Measurements from ENCODE around the gene LARGE1. TPM values are rescaled to one million over a fixed set of nuclear protein-coding genes. Genes with fewer than 3 reads are reported as not detected.

Gene LARGE1
- total RNA-seq, 1 donor from 2014 or later: 35.5 TPM

DNA sequence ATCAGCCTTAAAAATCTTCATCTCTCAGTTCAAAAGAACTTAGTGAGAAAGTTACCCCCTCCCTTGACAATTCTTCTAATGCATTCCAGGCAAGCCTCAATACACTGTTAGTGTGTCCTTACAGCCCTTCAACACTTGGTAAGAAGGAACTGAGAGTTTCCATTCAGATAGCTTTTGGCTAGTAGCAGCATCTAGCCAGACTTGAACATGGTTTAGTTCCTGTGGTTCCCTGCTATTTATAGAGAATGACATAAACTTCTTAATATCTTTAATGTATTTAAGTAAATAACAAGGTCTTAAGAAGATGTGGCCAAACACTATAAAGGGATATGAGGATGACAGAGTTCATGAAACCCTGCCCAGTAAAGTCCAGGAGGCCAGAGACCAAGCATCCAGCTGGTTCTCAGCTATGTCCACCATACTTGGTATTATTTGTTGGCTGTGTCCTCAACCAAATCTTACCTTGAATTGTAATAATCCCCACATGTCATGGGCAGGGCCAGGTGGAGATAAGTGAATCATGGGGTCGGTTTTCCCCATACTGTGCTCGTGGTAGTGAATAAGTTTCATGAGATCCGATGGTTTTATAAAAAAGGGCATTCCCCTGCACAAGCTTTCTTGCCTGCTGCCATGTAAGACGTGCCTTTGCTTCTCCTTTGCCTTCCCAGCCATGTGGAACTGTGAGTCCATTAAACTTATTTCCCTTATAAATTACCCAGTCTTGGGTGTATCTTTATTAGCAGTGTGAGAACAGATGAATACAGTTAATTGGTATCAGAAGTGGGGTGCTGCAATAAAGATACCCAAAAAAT lies 132.4 kb downstream of the LARGE1 start:
- FAIRE-seq: no peak
- no peak for DNase-seq (ENCODE audit: low spot score in 2 of 2)

DNA sequence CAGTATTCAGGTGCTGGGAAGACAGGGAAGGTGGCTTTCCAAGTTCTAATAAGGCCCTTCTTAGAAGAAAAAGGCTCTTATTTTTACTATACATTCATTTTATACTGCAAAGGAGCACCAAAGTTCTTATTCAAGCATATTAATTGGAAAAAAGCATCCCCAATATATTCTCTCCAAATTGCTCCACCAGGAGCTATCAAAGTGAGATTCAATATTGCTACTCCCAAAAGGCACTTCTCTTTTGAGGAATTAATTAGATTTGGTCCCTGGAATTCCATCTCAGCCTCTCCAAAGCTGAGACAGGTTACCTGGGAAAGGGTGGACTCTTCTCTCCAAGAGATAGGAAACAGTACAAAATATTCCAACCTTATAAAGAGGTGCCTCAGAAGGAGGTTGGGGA lies 134.1 kb downstream of the LARGE1 start:
- DNase-seq (ENCODE audit: low spot score in 2 of 2) (no peak), FAIRE-seq (no peak)

GRCh38 chr22:33785283-33785968 lies 134.8 kb downstream of the LARGE1 start:
- no peak for FAIRE-seq
- no peak for DNase-seq (ENCODE audit: low spot score in 2 of 2)

- DNase-seq (ENCODE audit: low spot score in 2 of 2) (no peak), FAIRE-seq (no peak)
Observed at GRCh38 chr22:33781411-33781810, 138.9 kb downstream of the LARGE1 start.

DNA sequence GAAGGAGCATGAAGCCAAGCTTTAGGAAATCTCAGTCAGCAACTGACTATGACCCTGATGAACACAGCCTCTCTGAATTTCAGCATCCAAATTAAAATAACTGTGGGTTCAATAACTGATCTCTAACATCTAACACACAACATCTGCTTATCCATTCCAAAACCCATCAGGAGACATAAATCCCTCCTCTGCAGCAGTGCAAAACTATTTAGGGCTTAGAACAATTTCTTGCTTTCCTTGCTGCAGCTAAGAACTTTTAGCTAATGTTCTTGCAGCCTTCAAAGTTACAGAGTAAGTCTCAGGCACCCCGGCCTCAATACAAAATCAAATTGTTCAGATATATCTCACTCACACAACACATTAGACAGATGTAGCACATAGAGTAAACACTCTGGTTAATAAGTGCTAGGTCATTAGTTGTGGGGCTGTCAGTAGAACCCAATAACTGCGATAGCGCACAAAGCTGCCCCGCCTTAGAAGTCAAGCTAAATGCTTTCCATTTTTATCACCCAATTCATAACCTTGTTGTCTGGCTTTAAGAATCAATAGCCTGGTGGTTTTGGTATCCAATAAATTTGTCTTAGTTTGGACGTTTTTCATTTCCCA lies 139.6 kb downstream of the LARGE1 start:
- DNase-seq (ENCODE audit: low spot score in 2 of 2): no peak

DNA sequence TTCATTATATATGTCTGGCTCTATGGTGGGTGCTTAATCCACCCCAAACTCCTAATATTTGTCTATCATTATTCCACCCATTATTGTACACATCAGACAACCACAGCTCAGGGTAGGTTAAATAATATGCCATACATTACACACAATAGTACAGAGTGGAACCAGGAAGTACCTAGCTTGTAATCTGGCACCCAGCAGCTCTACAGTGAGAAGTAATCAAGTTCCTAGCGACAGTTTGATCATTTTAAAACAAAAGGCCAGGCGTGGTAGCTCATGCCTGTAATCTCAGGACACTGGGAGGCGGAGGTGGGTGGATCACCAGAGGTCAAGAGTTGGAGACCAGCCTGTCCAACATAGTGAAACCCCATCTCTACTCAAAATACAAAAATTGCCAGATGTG lies 141.0 kb downstream of the LARGE1 start:
- FAIRE-seq (no peak), DNase-seq (ENCODE audit: low spot score in 2 of 2) (no peak)

More for the DNA sequence above, 139.6 kb downstream of the LARGE1 start:
- FAIRE-seq: no peak

DNA sequence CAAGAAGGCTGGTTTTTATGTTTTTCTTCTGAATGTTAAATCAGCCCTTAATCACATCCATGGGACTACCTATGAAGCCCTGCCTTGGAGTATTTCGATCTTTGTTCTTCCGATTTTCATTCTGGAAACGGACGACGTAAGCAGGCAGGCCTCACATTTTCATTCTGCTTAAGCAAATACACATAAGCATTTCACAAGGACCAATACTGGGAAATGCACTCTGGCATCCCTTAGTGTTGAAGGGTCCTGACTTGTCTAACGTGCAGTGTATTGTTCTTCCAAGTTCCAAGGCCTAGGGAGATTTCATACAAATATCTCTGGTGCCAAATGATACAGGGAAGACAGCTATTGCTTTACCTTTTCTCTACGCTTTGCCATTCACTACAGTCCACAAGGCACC lies 143.8 kb downstream of the LARGE1 start:
- no peak for DNase-seq (ENCODE audit: low spot score in 2 of 2)
- no peak for FAIRE-seq

GRCh38 chr22:33774781-33775180 lies 145.5 kb downstream of the LARGE1 start:
- DNase-seq (ENCODE audit: low spot score in 2 of 2) (no peak), FAIRE-seq (no peak)

DNA sequence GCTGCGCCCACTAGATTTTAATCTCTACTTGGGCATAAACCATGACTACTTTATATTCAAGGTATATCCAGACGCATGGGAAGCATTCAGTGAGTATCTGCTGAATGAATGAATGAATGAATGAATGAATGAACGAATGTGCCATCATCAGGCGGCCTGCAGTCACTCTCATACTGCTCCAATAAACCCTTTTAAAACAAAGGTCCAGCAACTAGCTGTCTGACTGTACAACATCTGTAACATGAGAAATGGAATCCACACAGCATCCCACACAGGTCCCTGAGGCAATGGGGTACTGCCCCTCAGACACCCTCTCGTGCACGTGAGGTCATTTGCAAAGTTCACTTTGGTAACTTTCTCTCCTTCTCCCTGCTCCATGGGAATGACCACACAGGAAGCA lies 147.5 kb downstream of the LARGE1 start:
- no peak for DNase-seq (ENCODE audit: low spot score in 2 of 2)
- no peak for FAIRE-seq

- no peak for DNase-seq (ENCODE audit: low spot score in 2 of 2)
- FAIRE-seq: no peak
Observed at GRCh38 chr22:33771136-33771535, 149.1 kb downstream of the LARGE1 start.

GRCh38 chr22:33770723-33771122 lies 149.6 kb downstream of the LARGE1 start:
- DNase-seq (ENCODE audit: low spot score in 2 of 2) (no peak), FAIRE-seq (no peak)

DNA sequence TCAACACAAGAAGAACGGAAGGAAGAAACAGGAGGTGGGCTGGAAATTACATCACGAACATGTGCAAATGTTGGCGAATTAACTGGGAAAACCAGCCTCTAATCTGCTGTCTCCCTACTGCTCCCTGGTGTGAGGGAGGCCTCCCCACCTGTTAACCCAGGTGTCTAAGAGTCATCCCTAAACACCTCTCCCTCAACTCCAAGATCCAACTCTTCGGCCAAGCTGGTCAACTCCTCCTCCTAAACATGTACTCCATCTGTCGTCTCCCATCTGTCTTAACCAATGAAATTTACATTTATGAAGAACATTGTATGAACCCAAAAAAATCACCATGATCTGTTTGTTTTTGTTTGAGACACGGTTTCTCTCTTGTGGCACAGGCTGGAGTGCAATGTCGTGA lies 154.2 kb downstream of the LARGE1 start:
- FAIRE-seq (no peak), DNase-seq (ENCODE audit: low spot score in 2 of 2) (no peak)

DNA sequence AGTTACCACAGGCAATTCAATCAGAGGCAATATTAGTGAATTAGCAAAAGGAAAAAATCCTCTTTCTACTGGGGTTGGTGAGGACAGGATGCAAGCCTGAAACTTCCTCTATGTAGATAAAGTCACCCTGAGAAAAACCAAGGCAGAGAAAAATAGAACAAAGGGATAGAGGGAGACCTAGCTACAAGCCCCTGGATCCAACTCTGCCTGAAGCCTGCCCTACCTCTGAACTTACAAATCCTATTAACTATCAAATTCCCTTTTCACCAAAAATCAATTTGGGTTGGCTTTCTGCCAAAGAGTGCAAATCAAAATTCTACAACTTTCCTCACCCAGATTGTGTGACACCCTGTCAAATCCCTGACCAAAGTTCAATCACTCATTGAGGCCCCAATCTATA lies 161.3 kb downstream of the LARGE1 start:
- FAIRE-seq (no peak), DNase-seq (ENCODE audit: low spot score in 2 of 2) (no peak)

DNA sequence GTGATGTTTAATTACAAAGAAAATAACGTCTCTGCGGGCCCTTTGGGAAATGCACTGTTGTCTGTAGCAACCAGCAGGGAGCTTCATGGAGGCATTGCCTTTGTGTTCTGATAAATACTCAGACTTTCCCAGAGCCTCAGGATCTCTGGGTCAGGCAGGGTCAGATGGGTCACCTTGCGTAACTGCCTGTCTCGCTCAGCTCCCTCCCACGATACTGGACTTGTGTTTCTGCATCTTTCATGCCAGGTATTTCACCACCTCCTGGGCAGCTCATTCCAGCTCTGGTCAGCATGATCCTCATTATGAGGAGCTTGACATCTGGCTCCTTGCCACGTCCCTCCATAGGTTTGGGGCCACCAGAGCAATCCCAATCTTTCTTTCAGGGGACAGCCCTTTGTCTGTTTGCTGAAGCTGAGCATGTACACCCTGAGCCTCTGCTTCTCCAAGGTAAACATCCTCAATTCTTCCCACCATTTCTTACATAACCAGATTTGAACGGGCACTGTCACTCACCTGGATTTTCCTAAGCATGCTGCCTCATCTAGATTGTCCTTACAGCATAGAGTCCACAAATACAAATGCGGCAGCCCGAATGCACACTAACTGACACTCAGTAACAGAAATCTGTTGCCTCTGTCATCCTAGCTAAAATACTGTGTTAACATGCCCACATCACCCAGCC lies 162.3 kb downstream of the LARGE1 start:
- FAIRE-seq: no peak
- no peak for DNase-seq (ENCODE audit: low spot score in 2 of 2)

GRCh38 chr22:33757041-33757801 lies 163.1 kb downstream of the LARGE1 start:
- DNase-seq (ENCODE audit: low spot score in 2 of 2) (no peak), FAIRE-seq (no peak)

DNA sequence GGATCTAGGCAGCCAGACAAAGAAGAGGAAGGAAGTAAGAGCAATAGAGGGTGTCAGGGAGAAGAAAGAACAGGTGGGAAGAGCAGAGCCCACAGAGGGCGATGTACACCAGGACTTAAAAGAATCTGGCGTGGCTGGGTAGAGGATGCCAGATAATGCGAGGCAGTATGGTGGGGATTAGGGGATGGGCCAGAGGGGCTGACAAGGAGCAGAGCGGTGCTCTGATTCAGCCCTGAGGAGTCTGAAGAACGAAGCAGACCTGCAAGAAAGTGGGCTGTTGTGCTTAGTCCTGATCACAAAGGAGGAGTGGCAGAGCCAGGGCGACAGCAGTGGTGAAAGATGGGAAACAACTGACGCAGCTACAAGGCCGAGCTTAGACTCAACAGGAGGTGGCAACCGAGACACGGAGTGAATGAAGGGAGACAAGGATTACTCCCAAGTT lies 163.7 kb downstream of the LARGE1 start:
- no peak for DNase-seq (ENCODE audit: low spot score in 2 of 2)
- no peak for FAIRE-seq

GRCh38 chr22:33748714-33749113 lies 171.6 kb downstream of the LARGE1 start:
- DNase-seq (ENCODE audit: low spot score in 2 of 2): no peak
- no peak for FAIRE-seq

DNA sequence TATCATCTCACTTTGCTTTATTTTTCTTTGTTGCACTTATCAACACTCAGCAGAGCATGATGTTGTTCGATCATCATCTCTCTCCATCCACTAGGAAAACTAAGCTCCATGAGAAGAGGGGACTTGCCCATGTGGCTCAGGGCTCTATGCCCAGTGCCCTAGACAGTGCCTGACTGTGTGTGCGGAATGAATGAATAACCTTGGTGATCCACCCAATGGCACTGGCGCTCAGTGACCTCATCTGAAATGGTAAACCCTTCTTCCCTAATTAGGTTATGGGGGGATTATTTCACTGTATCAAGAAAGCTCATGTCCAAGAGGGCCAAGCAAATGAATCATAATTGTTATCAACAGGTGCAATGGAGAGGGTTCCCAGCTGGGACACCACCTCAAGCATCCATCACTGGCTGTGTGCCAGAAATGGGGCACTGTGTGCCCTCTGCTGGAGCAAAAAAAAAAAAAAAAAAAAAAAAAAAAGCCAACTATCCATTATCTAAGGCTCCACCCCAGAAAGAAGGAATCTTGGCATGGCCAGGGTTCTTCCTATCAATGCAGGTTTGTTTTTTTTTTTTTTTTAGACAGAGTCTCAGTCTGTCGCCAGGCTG lies 172.6 kb downstream of the LARGE1 start:
- DNase-seq (ENCODE audit: low spot score in 2 of 2) (no peak), FAIRE-seq (no peak)

- DNase-seq (ENCODE audit: low spot score in 2 of 2): no peak
- no peak for FAIRE-seq
Observed at GRCh38 chr22:33747029-33747428, 173.2 kb downstream of the LARGE1 start.

DNA sequence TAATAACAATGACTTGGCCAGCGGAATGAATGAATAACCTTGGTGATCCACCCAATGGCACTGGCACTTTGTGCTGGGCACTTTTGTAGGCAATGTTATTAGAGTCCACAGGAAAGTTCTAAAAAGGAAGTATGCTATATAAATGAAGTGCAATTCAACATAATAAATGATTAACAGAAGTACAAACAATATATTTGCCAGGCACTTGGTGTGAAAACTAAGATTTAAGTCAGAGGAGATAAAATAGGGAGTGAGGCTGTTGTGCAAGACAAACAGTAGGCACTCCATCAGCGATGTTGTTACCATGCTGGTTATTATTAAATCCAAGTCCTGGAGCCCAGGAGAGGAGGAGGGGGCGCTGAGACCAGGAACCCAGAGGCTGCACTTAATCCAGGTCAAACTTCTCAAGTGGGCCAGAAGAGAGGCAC lies 173.8 kb downstream of the LARGE1 start:
- FAIRE-seq (no peak), DNase-seq (ENCODE audit: low spot score in 2 of 2) (no peak)

Measured in frontal cortex (tissue), 4 donors.